CD4-positive, CD25-positive, alpha-beta regulatory T cell (primary cell): Measurements from ENCODE around the gene FHL2. TPM values are rescaled to one million over a fixed set of nuclear protein-coding genes. Genes with fewer than 3 reads are reported as not detected.
A peak's percentile ranks its signal among the peaks of the same experiment; 100 is the strongest.
"Not testable (repeated sequence)": the region's sequence is repeated elsewhere in the genome, so short reads cannot be mapped to it uniquely, and the experiment has no call there.

Experiments used
- ATAC-seq, 2 donors: fragments of 150-1000 bp; cut with Tn5 transposase; one replicate each; pipeline ENCODE4 v1.10.0; 2021; ENCODE audit warnings: low read depth in 2 of 2, moderate number of reproducible peaks in 2 of 2, moderate library complexity in 1 of 2
- DNase-seq, 3 donors: peaks; one replicate each; pipeline versions ENCODE4 v3.0.0 to v3.0.0-alpha.2; 2012 to 2022; ENCODE audit warnings: mixed read lengths in 1 of 3
- H3K27ac ChIP-seq: one replicate; pipeline ENCODE4 v1.7.0; 2013; ENCODE audit warnings: mild to moderate bottlenecking, low read length; ENCODE audit not compliant: insufficient read depth, poor library complexity, severe bottlenecking
- H3K27me3 ChIP-seq: one replicate; pipeline ENCODE4 v1.7.0; 2013; ENCODE audit warnings: low read length; ENCODE audit not compliant: control insufficient read depth, insufficient read depth
- H3K36me3 ChIP-seq: one replicate; pipeline ENCODE4 v1.7.0; 2013; ENCODE audit warnings: mild to moderate bottlenecking, low read length, moderate library complexity; ENCODE audit not compliant: control insufficient read depth, insufficient read depth
- H3K4me1 ChIP-seq: 2 replicates; pipeline ENCODE4 v1.7.0; 2013; ENCODE audit warnings: mild to moderate bottlenecking, low read length; ENCODE audit not compliant: insufficient read depth, control insufficient read depth, poor library complexity, severe bottlenecking
- H3K4me3 ChIP-seq: one replicate; pipeline ENCODE4 v1.7.0; 2013; ENCODE audit warnings: low read depth, mild to moderate bottlenecking, low read length, moderate library complexity
- H3K9me3 ChIP-seq, 2 experiments: 1 replicate in 1 of 2; 2 replicates in 1 of 2; pipeline ENCODE4 v1.7.0; 2013; ENCODE audit warnings: low read length in 2 of 2, mild to moderate bottlenecking in 1 of 2, moderate library complexity in 1 of 2; ENCODE audit not compliant: control insufficient read depth in 2 of 2
- H3K27ac Mint-ChIP-seq, 3 donors: one replicate each; pipeline ENCODE4 v1.8.0; 2020 to 2022; ENCODE audit warnings: mild to moderate bottlenecking in 3 of 3, mixed read lengths in 3 of 3, moderate library complexity in 2 of 3
- H3K27me3 Mint-ChIP-seq: one replicate; pipeline ENCODE4 v1.8.0; 2022; ENCODE audit warnings: mild to moderate bottlenecking, mixed read lengths
- H3K36me3 Mint-ChIP-seq: one replicate; pipeline ENCODE4 v1.8.0; 2020; ENCODE audit warnings: mixed read lengths
- H3K4me1 Mint-ChIP-seq, 4 donors: one replicate each; pipeline ENCODE4 v1.8.0; 2020 to 2022; ENCODE audit warnings: mixed read lengths in 4 of 4, mild to moderate bottlenecking in 1 of 4
- H3K4me3 Mint-ChIP-seq, 4 donors: one replicate each; pipeline ENCODE4 v1.8.0; 2020 to 2022; ENCODE audit warnings: mild to moderate bottlenecking in 4 of 4, mixed read lengths in 4 of 4, moderate library complexity in 3 of 4
- H3K9me3 Mint-ChIP-seq, 7 donors: one replicate each; pipeline ENCODE4 v1.8.0; 2020 to 2022; ENCODE audit warnings: mixed read lengths in 7 of 7, mild to moderate bottlenecking in 3 of 7, moderate library complexity in 2 of 7
- polyA plus RNA-seq, 4 donors: library from polyadenylated mRNA; unstranded; fragments of 300-500 nt; fragmentation: Illumina TruSeq; gene quantifications; one replicate each; pipeline ENCODE4 v1.2.3, GENCODE V29; 2021
- total RNA-seq: library from RNA; stranded (reverse); gene quantifications from one replicate; pipeline ENCODE4 v1.2.3, GENCODE V29; 2022

The FHL2 gene
- total and polyA plus RNA-seq, 5 donors from 2014 or later = 0.57 to 2.0 (median 1.1) TPM

DNA sequence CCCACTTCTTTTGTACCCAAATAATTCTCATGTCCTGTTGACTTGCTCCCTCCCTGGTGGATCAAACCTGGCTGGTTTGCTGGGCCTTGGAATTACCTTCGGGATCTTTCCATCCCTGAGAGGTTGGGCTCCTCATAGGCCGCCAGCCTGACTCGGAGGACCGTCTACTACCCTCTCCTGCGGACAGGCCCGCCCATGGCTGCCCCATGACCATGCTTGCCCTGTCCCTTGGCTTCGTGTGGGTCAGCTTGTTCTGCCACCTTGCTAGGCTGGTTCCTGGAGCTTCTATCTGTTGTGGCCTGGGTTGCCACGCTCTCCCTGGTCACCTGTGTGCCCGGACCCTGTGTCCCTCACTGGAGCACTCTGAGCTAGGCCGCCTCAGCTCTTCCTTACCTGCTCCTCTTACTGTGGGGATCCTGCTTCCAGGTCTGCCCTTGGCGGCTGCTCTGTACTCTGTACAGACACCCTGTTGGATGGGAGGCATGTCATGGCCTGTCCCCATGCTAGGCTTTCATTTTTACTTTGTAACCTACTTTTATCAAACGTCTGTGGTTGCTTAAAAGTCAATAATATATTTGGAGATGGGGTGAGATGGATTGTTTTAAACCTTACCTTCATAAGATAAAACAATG lies 29.7 kb upstream of the FHL2 start:
- H3K36me3 ChIP-seq = no peaks in the 10 kb centered on the region
- ATAC-seq (no peak), DNase-seq (no peak)
- no peak overlapping the region for H3K27ac ChIP-seq
- H3K4me1 ChIP-seq = peaks cover 14% of the 10 kb centered on the region
- no peaks in the 10 kb centered on the region for H3K27me3 ChIP-seq
- Mint-ChIP-seq H3K36me3 (no peaks in the 10 kb centered on the region), H3K4me1 (peaks cover 6 to 22% (median 13%) of the 10 kb centered on the region in 4 donors), H3K4me3 (no peak overlapping the region), H3K9me3 (peaks cover 0 to 2% (median 0%) of the 10 kb centered on the region in 7 donors), H3K27ac (peak overlapping the region in 1 of 3 donors; percentile 33), H3K27me3 (peaks cover 25% of the 10 kb centered on the region)
- H3K9me3 ChIP-seq = no peaks in the 10 kb centered on the region
- no peak overlapping the region for H3K4me3 ChIP-seq

DNA sequence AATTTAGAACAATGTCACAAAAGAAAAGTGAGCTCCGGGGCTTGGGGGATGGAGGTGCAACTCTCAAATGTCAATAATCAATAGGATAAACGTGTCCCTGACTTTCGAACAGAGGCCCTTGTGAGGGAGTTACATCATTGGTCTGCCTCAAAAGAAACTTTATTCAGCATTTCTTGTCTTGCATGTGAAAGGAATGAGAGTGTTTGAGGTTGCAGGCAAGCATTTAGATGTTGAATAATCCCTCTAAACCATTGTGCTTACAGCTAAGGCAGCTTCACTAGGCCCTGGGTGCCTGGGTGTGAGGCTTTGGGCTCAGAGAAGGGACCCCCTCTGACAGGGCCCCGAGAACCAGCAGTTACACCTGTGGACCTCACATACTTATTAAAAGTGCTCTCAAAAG lies 28.6 kb upstream of the FHL2 start:
- no peak overlapping the region for H3K4me3 ChIP-seq
- Mint-ChIP-seq H3K4me3 (no peak overlapping the region), H3K4me1 (peaks cover 6 to 22% (median 13%) of the 10 kb centered on the region in 4 donors), H3K36me3 (no peaks in the 10 kb centered on the region), H3K9me3 (peaks cover 0 to 4% (median 0%) of the 10 kb centered on the region in 7 donors), H3K27ac (no peak overlapping the region), H3K27me3 (peaks cover 34% of the 10 kb centered on the region)
- H3K27me3 ChIP-seq = no peaks in the 10 kb centered on the region
- peaks cover 14% of the 10 kb centered on the region for H3K4me1 ChIP-seq
- ATAC-seq = no peak
- no peak for DNase-seq
- H3K9me3 ChIP-seq = no peaks in the 10 kb centered on the region
- H3K27ac ChIP-seq = no peak overlapping the region
- no peaks in the 10 kb centered on the region for H3K36me3 ChIP-seq

DNA sequence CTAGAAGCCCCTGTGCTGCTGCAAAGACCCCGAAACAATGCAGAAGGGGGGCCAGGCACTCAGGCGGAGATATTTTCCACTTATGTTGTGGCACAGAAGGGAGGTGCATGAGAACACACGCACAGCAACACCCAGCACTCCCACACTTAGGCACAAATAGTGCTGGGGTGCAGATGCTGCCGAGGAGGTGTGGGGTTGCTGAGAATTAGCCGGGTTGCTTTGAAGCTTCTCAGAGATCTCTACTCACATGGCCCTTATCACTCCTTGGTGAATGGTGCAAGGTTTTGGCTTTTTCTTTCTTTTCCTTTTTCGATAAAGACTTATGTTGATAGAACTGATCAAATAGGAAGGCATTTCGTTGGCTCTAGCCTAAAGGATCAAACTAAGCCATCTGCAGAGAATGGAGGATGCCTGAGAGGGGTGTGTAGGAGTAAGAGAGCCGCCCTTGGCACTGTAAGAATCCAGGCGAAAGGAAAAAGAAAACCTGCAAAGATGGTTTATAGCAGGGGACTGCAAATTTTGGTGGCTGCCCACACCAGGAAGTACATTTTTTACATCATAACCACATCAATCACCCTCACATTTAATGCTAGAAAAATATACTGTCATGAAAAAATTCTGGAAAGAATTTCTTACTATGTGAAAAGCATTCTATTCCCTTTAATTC lies 27.9 kb upstream of the FHL2 start:
- H3K4me3 ChIP-seq = peak overlapping the region; percentile 15
- peak overlapping the region in 1 of 3 donors; percentile 34 for H3K27ac Mint-ChIP-seq

GRCh38 chr2:105425936-105426625 lies 27.2 kb upstream of the FHL2 start:
- no peak overlapping the region for H3K27ac ChIP-seq
- H3K36me3 ChIP-seq = no peaks in the 10 kb centered on the region
- ATAC-seq = no peak
- Mint-ChIP-seq H3K36me3 (no peaks in the 10 kb centered on the region), H3K9me3 (peaks cover 0 to 4% (median 0%) of the 10 kb centered on the region in 7 donors), H3K4me1 (peaks cover 6 to 22% (median 13%) of the 10 kb centered on the region in 4 donors), H3K27me3 (peaks cover 34% of the 10 kb centered on the region), H3K27ac (no peak overlapping the region), H3K4me3 (peak overlapping the region in 2 of 4 donors; percentile 17 to 80)
- no peak overlapping the region for H3K4me3 ChIP-seq
- no peaks in the 10 kb centered on the region for H3K9me3 ChIP-seq
- DNase-seq = no peak
- H3K27me3 ChIP-seq = no peaks in the 10 kb centered on the region
- peaks cover 14% of the 10 kb centered on the region for H3K4me1 ChIP-seq

More for the DNA sequence above, 27.9 kb upstream of the FHL2 start:
- Mint-ChIP-seq H3K4me1 (peaks cover 6 to 22% (median 13%) of the 10 kb centered on the region in 4 donors), H3K4me3 (peak overlapping the region in 2 of 4 donors; percentile 17 to 80), H3K36me3 (no peaks in the 10 kb centered on the region), H3K27me3 (peaks cover 34% of the 10 kb centered on the region), H3K9me3 (peaks cover 0 to 4% (median 0%) of the 10 kb centered on the region in 7 donors)
- DNase-seq = peak in 2 of 3 donors; percentile 2 to 7
- no peaks in the 10 kb centered on the region for H3K27me3 ChIP-seq
- H3K4me1 ChIP-seq = peaks cover 14% of the 10 kb centered on the region
- ATAC-seq = peak; percentile 12 to 34
- no peaks in the 10 kb centered on the region for H3K9me3 ChIP-seq
- H3K27ac ChIP-seq = no peak overlapping the region
- no peaks in the 10 kb centered on the region for H3K36me3 ChIP-seq

GRCh38 chr2:105424836-105425235 lies 26.0 kb upstream of the FHL2 start:
- not testable (repeated sequence) for DNase-seq, H3K9me3 Mint-ChIP-seq, H3K27ac Mint-ChIP-seq, H3K4me3 ChIP-seq, H3K36me3 ChIP-seq, ATAC-seq, H3K36me3 Mint-ChIP-seq, H3K9me3 ChIP-seq, H3K4me3 Mint-ChIP-seq, H3K27ac ChIP-seq, H3K27me3 ChIP-seq
- H3K4me1 ChIP-seq = peaks cover 14% of the 10 kb centered on the region
- Mint-ChIP-seq H3K4me1 (peaks cover 6 to 22% (median 13%) of the 10 kb centered on the region in 4 donors), H3K27me3 (peaks cover 34% of the 10 kb centered on the region)

DNA sequence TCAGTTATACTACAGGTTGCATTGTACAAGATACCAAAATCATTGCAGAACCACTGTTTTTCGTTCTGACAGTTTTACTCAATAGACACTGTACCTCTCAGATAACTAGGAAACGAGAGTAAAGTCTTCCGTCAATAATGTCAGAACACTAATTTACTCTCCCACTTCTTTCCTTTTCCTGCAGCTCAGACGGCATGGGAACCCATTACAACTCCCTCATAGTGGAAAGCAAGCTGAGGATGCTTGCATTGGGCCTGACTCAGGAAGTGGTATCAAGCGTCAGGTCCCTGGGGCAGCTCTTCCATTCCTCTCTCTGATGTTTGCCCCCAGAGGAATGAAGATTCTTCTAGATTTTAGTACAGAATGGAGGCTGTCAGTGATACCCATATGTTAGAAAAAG lies 23.9 kb upstream of the FHL2 start:
- Mint-ChIP-seq H3K27me3 (peaks cover 32% of the 10 kb centered on the region), H3K27ac (no peak overlapping the region), H3K4me1 (peaks cover 6 to 18% (median 13%) of the 10 kb centered on the region in 4 donors), H3K9me3 (peaks cover 3 to 9% (median 4%) of the 10 kb centered on the region in 7 donors), H3K36me3 (no peaks in the 10 kb centered on the region), H3K4me3 (no peak overlapping the region)
- ATAC-seq (no peak), DNase-seq (no peak)
- Histone ChIP-seq H3K4me3 (no peak overlapping the region), H3K27me3 (peaks cover 4% of the 10 kb centered on the region), H3K27ac (no peak overlapping the region), H3K9me3 (peaks cover 7 to 10% of the 10 kb centered on the region in 2 experiments), H3K36me3 (no peaks in the 10 kb centered on the region), H3K4me1 (peaks cover 14% of the 10 kb centered on the region)

GRCh38 chr2:105421053-105421452 lies 22.2 kb upstream of the FHL2 start:
- Mint-ChIP-seq H3K9me3 (peaks cover 3 to 10% (median 4%) of the 10 kb centered on the region in 7 donors), H3K36me3 (no peaks in the 10 kb centered on the region), H3K27ac (no peak overlapping the region), H3K27me3 (peaks cover 36% of the 10 kb centered on the region), H3K4me1 (peaks cover 0 to 2% (median under 1%) of the 10 kb centered on the region in 4 donors), H3K4me3 (no peak overlapping the region)
- H3K4me3 ChIP-seq = no peak overlapping the region
- H3K9me3 ChIP-seq = peaks cover 7 to 10% of the 10 kb centered on the region in 2 experiments
- ATAC-seq (no peak), DNase-seq (no peak)
- H3K27me3 ChIP-seq = peaks cover 6% of the 10 kb centered on the region
- no peaks in the 10 kb centered on the region for H3K36me3 ChIP-seq
- no peak overlapping the region for H3K27ac ChIP-seq
- H3K4me1 ChIP-seq = no peaks in the 10 kb centered on the region
